Fibroblast of skin of left biceps (primary cell): Measurements from ENCODE around the gene SPTBN1.
"Not testable (repeated sequence)": the region's sequence is repeated elsewhere in the genome, so short reads cannot be mapped to it uniquely, and the experiment has no call there.

Experiments used
- DNase-seq, 2 experiments: peaks; one replicate each; pipeline ENCODE4 v3.0.0-alpha.2; 2013; ENCODE audit warnings: low read depth in 2 of 2

The SPTBN1 gene

GRCh38 chr2:54502731-54503130 lies 46.6 kb downstream of the SPTBN1 start:
- DNase-seq, result no peak

GRCh38 chr2:54503192-54503591 lies 47.1 kb downstream of the SPTBN1 start:
- DNase-seq, result no peak

GRCh38 chr2:54503828-54504227 lies 47.7 kb downstream of the SPTBN1 start:
- DNase-seq, result no peak

- DNase-seq, result peak in 1 of 2 experiments; percentile 17
Measured at GRCh38 chr2:54504866-54505265, 48.7 kb downstream of the SPTBN1 start.

GRCh38 chr2:54508541-54508940 lies 52.4 kb downstream of the SPTBN1 start:
- DNase-seq, result no peak

- DNase-seq, result not testable (repeated sequence)
Measured at GRCh38 chr2:54509043-54509442, 52.9 kb downstream of the SPTBN1 start.

- no peak for DNase-seq
Measured at GRCh38 chr2:54510916-54511315, 54.8 kb downstream of the SPTBN1 start.

- no peak for DNase-seq
Measured at GRCh38 chr2:54512183-54512582, 56.1 kb downstream of the SPTBN1 start.

GRCh38 chr2:54512663-54513362 lies 56.7 kb downstream of the SPTBN1 start:
- DNase-seq, result no peak

- no peak for DNase-seq
Measured at GRCh38 chr2:54513363-54513715, 57.2 kb downstream of the SPTBN1 start.

- DNase-seq, result no peak
Measured at GRCh38 chr2:54514822-54515569, 58.9 kb downstream of the SPTBN1 start.

- no peak for DNase-seq
Measured at GRCh38 chr2:54516842-54517241, 60.7 kb downstream of the SPTBN1 start.

GRCh38 chr2:54518016-54518415 lies 61.9 kb downstream of the SPTBN1 start:
- not testable (repeated sequence) for DNase-seq

GRCh38 chr2:54518430-54518829 lies 62.3 kb downstream of the SPTBN1 start:
- DNase-seq, result no peak

GRCh38 chr2:54519841-54520459 lies 63.8 kb downstream of the SPTBN1 start:
- no peak for DNase-seq

- peak; percentile 84 to 85 for DNase-seq
Measured at GRCh38 chr2:54520687-54521086, 64.6 kb downstream of the SPTBN1 start.

GRCh38 chr2:54522624-54523281 lies 66.6 kb downstream of the SPTBN1 start:
- DNase-seq, result no peak

GRCh38 chr2:54523324-54523959 lies 67.3 kb downstream of the SPTBN1 start:
- no peak for DNase-seq

GRCh38 chr2:54524226-54524991 lies 68.3 kb downstream of the SPTBN1 start:
- DNase-seq, result peak in 1 of 2 experiments; percentile 49

- DNase-seq, result no peak
Measured at GRCh38 chr2:54525321-54525720, 69.2 kb downstream of the SPTBN1 start.

- DNase-seq, result no peak
Measured at GRCh38 chr2:54526226-54526879, 70.2 kb downstream of the SPTBN1 start.
